ENCODE measurements around the gene BID.
"Not testable (repeated sequence)": the region's sequence is repeated elsewhere in the genome, so short reads cannot be mapped to it uniquely, and the experiment has no call there.

Gene BID

GRCh38 chr22:17698276-17698675, 76.0 kb downstream of the BID start:
- not testable (repeated sequence) for DNase-seq

DNA sequence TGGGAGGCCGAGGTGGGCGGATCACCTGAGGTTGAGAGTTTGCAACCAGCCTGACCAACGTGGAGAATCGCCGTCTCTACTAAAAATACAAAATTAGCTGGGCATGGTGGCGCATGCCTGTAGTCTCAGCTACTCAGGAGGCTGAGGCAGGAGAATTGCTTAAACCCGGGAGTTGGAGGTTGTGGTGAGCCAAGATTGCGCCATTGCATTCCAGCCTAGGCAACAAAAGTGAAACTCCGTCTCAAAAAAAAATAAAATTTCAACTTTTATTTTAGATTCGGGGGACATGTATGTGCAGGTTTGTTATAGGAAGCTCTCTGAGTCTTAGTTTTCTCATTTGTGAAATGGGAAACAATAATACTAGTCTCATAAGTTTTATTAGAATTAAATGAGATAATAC, 77.1 kb downstream of the BID start:
- DNase-seq, result not testable (repeated sequence)

GRCh38 chr22:17695986-17696385, 78.3 kb downstream of the BID start:
- no peak for DNase-seq

DNA sequence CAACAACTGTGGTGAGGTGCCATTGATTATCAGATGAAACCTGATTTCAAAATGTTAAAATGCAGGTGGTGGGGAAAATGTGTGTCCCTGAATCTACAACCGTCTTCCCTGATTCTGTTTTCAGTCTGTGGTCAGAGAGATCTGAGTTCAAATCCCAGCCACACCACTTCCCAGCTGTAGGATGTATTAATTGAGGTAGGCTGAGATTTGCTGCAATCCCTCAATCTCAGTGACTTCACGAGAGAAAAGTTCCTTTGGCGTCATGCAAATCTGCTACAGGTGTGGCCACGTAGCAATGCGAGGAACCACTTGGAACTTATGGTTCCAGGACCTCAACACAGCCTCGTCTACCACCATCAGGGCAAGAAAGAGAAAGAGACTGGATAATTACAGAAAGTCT, 79.5 kb downstream of the BID start:
- DNase-seq, result no peak

- DNase-seq, result no peak
These were observed 80.1 kb downstream of the BID start for GRCh38 chr22:17694193-17694592.

DNA sequence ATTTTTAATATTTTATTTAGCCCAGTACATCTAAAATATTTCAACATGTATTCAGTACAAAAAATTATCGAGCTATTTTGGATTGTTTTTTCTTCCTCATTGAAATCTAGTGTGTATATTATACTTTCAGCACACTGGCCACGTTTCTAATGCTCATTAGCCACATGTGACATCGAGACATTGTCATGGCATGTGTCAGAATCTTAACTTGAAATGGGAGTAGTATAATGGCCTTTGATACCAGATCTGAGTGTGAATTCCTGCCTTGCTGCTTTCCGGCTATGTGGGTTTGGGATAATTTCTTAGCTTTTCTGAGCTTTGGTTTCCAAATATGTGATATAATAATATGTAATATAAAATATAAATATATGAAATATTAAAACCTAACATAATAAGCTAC, 81.4 kb downstream of the BID start:
- no peak for DNase-seq

DNA sequence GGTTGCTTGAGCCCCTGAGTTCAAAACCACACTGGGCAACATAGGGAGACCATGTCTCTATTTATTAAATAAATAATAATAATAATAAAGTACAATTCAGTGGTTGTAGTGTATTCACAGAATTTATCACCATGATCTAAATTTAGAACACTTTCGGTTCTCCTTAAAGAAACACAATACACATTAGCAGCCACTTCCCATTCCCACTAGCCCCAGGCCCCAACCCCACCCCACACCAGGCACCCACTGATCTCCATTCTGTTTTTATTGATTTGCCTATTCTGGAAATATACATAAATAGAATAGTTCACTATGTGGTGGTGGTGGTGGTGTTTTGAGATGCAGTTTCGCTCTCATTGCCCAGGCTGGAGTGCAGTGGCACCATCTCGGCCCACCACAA, 90.0 kb downstream of the BID start:
- no peak for DNase-seq

Measured in activated CD4-positive, alpha-beta T cell treated with anti-CD3 and anti-CD28 coated beads, Interleukin-2, amount 50 U/mL, for 1 hour (primary cell).